GM19463 (cell line): Measurements from ENCODE around the gene SZRD1.
A peak's percentile ranks its signal among the peaks of the same experiment; 100 is the strongest.

Experiments used
- ATAC-seq: cut with Tn5 transposase; IDR thresholded peaks from one replicate; pipeline ENCODE4 v1.9.1; 2021; ENCODE audit warnings: mild to moderate bottlenecking, moderate library complexity; ENCODE audit not compliant: unreplicated experiment

Gene SZRD1

DNA sequence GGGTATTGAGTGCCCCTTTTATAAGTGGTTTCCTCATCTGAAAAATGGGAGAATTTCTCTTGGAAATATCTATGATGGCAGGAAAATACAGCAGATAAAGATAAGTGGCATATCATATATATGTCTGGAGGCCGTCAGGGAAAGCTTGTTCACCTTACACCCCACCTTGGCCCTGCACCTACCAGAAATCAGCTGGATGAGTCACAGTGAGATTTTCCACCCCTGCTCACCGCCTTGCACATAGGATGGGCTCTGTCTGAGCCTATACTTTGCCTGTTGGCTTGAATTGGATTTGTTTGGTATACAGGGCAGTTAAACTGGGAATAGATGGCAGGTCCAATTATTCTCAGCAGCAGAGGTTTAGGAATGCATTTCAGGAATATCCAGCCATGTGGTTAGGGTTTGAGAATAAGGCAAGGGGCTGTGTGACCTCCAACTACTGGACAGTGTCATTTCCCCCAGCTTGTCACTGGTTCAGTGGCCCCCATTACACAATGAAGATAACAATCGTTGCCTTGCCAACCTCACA lies 70.0 kb downstream of the SZRD1 start, which contains the start of gene SPATA21:
TSS of gene SPATA21 (minus strand) at position 479 of the 529 bp plus-strand sequence. CDS start 6,053 bp downstream, outside the sequence.
- ATAC-seq, result no peak

GRCh38 chr1:16438516-16438915 lies 71.5 kb downstream of the SZRD1 start:
- no peak for ATAC-seq

GRCh38 chr1:16438924-16439323 lies 71.9 kb downstream of the SZRD1 start:
- ATAC-seq, result no peak

- no peak for ATAC-seq
Measured at GRCh38 chr1:16440131-16440469, 73.1 kb downstream of the SZRD1 start.

DNA sequence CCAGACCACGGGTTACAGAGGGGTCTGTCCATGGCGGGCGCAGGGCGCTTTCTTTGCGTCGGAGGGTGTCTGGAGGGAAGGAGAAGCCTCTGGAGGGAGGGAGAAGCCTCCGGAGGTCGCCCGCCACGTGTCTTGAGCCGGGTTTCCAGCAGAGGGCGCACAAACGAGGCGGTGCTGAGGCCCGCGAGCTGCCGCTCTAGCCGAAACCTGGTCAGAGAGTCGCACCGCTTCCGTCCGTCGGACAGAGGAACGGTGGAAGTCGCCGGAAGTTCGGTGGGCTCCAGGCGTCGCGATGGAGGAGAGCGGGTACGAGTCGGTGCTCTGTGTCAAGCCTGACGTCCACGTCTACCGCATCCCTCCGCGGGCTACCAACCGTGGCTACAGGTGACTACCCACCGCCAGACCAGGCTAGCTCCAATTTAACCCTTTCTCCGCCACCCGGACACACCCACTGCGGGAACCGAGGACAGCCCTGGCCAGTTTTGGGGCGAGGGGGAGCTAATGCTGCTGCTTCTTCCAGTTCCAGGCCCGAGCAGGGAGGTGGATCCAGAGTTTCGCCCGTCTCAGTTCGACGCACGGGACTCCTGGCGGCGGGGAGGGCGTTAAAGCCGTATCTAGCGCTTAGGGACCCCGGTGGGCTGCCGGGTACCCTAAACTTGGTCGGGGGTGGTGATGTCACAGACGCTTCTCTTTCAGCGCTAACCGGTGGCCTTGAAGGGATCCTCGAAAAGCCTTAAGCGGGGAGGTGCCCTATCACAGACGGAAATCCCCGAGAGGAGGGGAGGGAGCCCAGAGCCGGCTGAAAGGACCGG lies 73.6 kb downstream of the SZRD1 start, which contains the start of gene NECAP2:
TSS of gene NECAP2 (plus strand) at position 255 of the 812 bp plus-strand sequence. CDS start at position 293, 38 bp downstream.
- peak; percentile 88 for ATAC-seq

DNA sequence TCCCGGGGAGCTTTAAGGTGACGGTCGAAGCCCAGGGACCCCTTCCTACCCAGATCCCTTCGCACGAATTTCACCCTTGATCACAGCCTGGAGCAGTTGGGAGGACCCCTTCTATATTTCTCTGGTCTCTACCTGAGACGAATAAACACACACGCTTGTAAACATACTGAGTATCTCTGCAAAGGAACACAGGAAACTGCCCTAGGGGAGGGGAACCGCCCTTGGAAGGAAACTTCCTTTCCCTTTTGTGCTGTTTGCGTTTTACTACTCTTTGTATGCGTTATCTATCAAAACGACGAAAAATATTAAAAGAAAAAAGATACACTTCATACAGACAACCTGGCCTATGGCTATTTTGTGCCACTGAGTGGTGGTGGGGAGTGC lies 74.2 kb downstream of the SZRD1 start:
- ATAC-seq, result no peak

DNA sequence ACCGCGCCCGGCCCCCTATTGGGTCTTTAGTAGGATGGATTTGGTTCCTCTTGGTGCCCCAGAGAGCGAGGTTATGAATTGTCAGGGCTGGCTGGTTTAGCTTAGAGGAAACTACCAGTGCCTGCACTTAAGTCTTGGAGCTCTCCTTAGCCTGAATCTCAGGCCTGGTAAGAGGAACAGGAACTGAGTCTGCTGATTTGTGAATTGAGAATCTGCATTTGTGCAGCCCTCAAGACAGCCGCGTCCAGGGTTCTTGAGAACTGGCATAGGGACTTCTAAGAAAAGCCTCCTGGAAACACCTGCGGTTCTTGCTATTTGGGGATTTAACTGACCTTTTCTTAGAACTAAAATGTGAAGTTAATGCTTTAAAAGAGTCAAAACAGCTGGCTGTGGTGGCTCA lies 75.2 kb downstream of the SZRD1 start:
- ATAC-seq, result no peak

DNA sequence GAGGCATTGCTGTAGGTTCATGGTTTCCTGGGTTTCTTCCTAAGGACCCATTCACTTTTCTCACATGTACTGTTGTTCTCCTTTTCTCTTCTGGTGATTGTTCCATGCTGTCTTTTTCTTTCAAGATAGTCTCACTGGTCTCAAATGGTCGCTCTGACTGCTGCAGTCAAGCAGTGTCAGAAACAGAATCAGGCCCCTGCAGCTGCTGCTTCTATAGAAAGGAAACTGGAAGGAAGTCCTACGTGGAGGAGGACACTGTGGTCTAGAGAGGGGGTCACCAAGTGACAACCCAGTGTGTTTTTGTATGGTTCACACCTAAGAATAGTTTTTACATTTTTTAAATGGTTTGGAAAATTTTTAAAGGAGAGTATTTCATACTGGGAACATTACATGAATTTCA lies 75.9 kb downstream of the SZRD1 start:
- no peak for ATAC-seq

DNA sequence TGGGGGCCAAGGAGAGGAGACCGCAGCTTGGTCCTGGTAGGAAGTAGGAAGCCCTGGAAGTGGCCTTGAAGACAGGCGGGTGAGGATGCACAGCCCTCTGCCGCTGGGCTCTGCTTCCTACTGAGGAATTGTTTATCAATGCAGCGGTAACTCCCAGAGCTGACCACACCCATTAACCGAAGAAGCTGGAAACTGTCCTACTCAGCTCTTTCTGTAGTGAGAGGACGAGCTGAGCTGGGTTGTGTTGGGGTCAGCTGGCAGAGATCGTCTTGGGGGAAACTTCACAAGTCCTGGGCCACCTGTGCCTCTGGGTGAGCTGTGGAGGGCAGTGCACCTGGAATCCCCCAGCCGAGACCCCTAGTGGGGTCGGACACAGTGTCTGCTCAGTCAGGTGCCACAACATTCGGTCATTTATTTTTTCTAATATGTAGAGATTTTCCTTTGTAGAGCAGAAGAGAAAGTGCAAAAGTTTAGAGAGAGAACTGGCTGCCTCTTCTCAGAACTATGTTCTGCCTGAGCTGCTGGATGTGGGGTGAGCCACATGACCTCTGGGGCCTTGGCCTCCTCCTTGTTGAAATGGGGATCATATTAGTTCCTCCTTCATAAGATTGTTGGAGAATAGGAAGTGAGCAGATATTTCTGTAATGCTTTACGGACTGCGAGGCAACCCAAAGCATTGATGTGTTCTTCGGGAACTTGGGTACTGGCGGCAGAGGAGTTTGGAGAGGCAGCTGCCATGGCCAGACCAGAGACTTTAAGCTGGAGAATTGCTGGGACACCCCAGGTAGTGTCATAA lies 77.1 kb downstream of the SZRD1 start:
- no peak for ATAC-seq

- no peak for ATAC-seq
Measured at GRCh38 chr1:16445052-16445451, 78.0 kb downstream of the SZRD1 start.

GRCh38 chr1:16446116-16446515 lies 79.1 kb downstream of the SZRD1 start:
- ATAC-seq, result no peak

DNA sequence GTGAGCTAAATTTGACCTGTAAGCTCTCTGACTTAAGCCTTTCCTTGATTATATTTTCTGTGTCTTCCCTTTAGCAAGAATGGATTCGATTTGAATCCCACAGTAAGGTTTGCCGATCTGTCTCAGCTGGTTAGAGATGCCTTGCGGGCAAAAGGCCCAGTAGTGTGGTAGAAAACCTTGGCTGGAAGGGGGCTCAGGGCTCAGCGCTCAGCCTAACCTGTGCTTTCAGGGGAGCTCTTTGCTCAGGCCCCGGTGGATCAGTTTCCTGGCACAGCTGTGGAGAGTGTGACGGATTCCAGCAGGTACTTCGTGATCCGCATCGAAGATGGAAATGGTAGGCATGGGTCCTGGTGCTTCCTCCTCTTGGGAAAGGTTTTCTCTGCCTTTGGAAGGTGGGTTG lies 80.6 kb downstream of the SZRD1 start:
- no peak for ATAC-seq
